GM12872 (cell line): ENCODE results near the gene SCN10A.

ENCODE experiments used
- CTCF ChIP-seq: IDR thresholded peaks from 3 replicates; pipeline ENCODE4 v1.5.1; 2011; ENCODE audit warnings: low read depth, mild to moderate bottlenecking, low read length, moderate library complexity; ENCODE audit not compliant: insufficient read depth

The SCN10A gene

GRCh38 chr3:38835939-38836338, 19.9 kb upstream of the SCN10A start:
- no peak for TF ChIP-seq CTCF

- no peak for TF ChIP-seq CTCF
Observed at GRCh38 chr3:38834717-38835116, 18.7 kb upstream of the SCN10A start.

- no peak for TF ChIP-seq CTCF
Observed at GRCh38 chr3:38834110-38834509, 18.1 kb upstream of the SCN10A start.

- no peak for TF ChIP-seq CTCF
Observed at GRCh38 chr3:38829404-38829803, 13.4 kb upstream of the SCN10A start.

GRCh38 chr3:38828681-38829080, 12.7 kb upstream of the SCN10A start:
- TF ChIP-seq CTCF: no peak

GRCh38 chr3:38827791-38828190, 11.8 kb upstream of the SCN10A start:
- no peak for TF ChIP-seq CTCF

- TF ChIP-seq CTCF: no peak
Observed at GRCh38 chr3:38826001-38826400, 10.0 kb upstream of the SCN10A start.

GRCh38 chr3:38824349-38824748, 8.3 kb upstream of the SCN10A start:
- TF ChIP-seq CTCF: no peak
